ENCODE results near the gene CELSR3.

Gene CELSR3

DNA sequence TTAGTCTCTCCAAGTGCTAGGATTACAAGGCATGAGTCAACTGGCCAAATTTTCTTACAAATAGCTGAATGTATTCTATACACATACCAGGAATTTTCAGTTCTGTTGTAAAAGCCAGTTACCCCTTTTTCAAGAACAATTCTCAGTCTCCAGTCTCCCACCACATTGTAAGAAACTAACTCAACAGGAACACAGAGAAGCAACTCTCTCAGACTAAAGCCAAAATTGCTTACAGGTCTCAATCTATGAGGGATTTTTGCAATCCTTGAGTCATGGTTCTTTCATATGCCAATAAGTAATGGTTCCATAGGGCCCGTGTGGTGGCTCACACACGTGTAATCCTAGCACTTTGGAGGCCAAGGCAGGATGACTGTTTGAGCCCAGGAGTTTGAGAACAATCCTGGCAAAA, 45.8 kb upstream of the CELSR3 start:
- TF ChIP-seq, protein P1, sequence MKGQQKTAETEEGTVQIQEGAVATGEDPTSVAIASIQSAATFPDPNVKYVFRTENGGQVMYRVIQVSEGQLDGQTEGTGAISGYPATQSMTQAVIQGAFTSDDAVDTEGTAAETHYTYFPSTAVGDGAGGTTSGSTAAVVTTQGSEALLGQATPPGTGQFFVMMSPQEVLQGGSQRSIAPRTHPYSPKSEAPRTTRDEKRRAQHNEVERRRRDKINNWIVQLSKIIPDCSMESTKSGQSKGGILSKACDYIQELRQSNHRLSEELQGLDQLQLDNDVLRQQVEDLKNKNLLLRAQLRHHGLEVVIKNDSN (IDR thresholded peaks at IDR 0.05): no peak
- no peak for TF ChIP-seq TEAD4 (IDR thresholded peaks at IDR 0.05)
- TF ChIP-seq RAD21 (IDR thresholded peaks at IDR 0.05; ENCODE audit: low read depth): no peak
- TF ChIP-seq NFIC (IDR thresholded peaks at IDR 0.05): no peak
- no peak for TF ChIP-seq TAF1 (IDR thresholded peaks at IDR 0.05; ENCODE audit: low read depth)
- no peak for TF ChIP-seq ZBTB7A (IDR thresholded peaks at IDR 0.05; ENCODE audit: low read depth)
- TF ChIP-seq CREB1 (IDR thresholded peaks at IDR 0.05; ENCODE audit: low read depth): no peak
- no peak for TF ChIP-seq TCF12 (IDR thresholded peaks at IDR 0.05; ENCODE audit: low read depth)
- no peak for TF ChIP-seq CEBPB (IDR thresholded peaks at IDR 0.05)
- TF ChIP-seq, protein P2, sequence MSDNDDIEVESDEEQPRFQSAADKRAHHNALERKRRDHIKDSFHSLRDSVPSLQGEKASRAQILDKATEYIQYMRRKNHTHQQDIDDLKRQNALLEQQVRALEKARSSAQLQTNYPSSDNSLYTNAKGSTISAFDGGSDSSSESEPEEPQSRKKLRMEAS (IDR thresholded peaks at IDR 0.05): no peak
- no peak for TF ChIP-seq YY1 (IDR thresholded peaks at IDR 0.05; ENCODE audit: low read depth)
- TF ChIP-seq EGR1 (IDR thresholded peaks at IDR 0.05): no peak

DNA sequence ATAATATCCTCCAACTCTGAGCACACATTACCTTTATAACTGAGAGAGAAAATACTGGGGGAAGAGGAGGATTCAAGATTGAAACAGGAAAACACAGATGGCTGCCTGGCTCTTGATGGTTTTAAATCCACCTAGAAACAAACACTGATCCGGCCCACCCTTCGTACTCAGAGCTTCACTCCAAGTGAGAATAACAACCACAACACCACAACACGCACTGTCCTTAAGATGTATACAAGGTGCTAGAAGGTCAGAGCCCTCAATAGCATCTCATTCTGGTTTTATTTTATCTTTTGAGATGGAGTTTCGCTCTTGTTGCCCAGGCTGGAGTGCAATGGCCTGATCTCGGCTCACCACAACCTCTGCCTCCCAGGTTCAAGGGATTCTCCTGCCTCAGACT, 44.5 kb upstream of the CELSR3 start:
- TF ChIP-seq, protein P3, sequence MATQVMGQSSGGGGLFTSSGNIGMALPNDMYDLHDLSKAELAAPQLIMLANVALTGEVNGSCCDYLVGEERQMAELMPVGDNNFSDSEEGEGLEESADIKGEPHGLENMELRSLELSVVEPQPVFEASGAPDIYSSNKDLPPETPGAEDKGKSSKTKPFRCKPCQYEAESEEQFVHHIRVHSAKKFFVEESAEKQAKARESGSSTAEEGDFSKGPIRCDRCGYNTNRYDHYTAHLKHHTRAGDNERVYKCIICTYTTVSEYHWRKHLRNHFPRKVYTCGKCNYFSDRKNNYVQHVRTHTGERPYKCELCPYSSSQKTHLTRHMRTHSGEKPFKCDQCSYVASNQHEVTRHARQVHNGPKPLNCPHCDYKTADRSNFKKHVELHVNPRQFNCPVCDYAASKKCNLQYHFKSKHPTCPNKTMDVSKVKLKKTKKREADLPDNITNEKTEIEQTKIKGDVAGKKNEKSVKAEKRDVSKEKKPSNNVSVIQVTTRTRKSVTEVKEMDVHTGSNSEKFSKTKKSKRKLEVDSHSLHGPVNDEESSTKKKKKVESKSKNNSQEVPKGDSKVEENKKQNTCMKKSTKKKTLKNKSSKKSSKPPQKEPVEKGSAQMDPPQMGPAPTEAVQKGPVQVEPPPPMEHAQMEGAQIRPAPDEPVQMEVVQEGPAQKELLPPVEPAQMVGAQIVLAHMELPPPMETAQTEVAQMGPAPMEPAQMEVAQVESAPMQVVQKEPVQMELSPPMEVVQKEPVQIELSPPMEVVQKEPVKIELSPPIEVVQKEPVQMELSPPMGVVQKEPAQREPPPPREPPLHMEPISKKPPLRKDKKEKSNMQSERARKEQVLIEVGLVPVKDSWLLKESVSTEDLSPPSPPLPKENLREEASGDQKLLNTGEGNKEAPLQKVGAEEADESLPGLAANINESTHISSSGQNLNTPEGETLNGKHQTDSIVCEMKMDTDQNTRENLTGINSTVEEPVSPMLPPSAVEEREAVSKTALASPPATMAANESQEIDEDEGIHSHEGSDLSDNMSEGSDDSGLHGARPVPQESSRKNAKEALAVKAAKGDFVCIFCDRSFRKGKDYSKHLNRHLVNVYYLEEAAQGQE (IDR thresholded peaks at IDR 0.05; ENCODE audit: low read depth): no peak
- TF ChIP-seq, protein P1 (IDR thresholded peaks at IDR 0.05): no peak
- no peak for TF ChIP-seq CREB1 (IDR thresholded peaks at IDR 0.05; ENCODE audit: low read depth)
- no peak for TF ChIP-seq EGR1 (IDR thresholded peaks at IDR 0.05)
- TF ChIP-seq TEAD4 (IDR thresholded peaks at IDR 0.05): no peak
- TF ChIP-seq EP300 (IDR thresholded peaks at IDR 0.05; ENCODE audit: borderline replicate concordance): no peak
- no peak for TF ChIP-seq RAD21 (IDR thresholded peaks at IDR 0.05; ENCODE audit: low read depth)
- TF ChIP-seq YY1 (IDR thresholded peaks at IDR 0.05; ENCODE audit: low read depth): no peak
- no peak for TF ChIP-seq TCF12 (IDR thresholded peaks at IDR 0.05; ENCODE audit: low read depth)

DNA sequence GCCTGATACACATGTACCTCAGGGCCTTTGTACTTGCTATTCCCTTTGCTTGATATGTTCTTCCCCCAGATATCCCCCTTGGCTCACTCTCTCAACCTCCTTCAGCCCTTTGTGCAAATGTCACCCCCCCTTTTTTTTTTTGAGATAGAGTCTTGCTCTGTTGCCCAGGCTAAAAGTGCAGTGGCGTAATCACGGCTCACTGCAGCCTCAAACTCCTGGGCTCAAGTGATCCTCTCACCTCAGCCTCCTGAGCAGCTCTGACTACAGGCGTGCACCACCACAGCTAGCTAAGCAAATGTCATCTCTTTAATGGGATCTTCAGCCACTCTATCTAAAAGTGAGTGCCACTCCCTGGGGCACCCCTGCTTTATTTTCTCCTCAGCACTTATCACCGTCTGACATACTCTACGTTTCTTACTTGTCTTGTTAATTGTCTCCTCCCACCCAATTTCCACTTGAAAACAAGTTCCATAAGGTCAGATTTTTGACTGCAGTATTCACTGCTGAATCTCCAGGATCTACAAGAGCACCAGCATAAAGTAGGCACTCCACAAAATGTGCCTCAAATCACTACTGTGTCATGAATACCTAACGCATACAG, 39.7 kb upstream of the CELSR3 start:
- TF ChIP-seq TCF12 (IDR thresholded peaks at IDR 0.05; ENCODE audit: low read depth) (no peak), RAD21 (IDR thresholded peaks at IDR 0.05; ENCODE audit: low read depth) (no peak), TEAD4 (IDR thresholded peaks at IDR 0.05) (no peak), NFIC (IDR thresholded peaks at IDR 0.05) (no peak), CREB1 (IDR thresholded peaks at IDR 0.05; ENCODE audit: low read depth) (no peak), FOXM1 (IDR thresholded peaks at IDR 0.05; ENCODE audit: borderline replicate concordance, low read depth) (no peak), CEBPB (IDR thresholded peaks at IDR 0.05) (no peak), EP300 (IDR thresholded peaks at IDR 0.05; ENCODE audit: borderline replicate concordance) (no peak), TAF1 (IDR thresholded peaks at IDR 0.05; ENCODE audit: low read depth) (no peak), ZBTB7A (IDR thresholded peaks at IDR 0.05; ENCODE audit: low read depth) (no peak), EGR1 (IDR thresholded peaks at IDR 0.05) (no peak), YY1 (IDR thresholded peaks at IDR 0.05; ENCODE audit: low read depth) (no peak)
- TF ChIP-seq, protein P2 (IDR thresholded peaks at IDR 0.05): no peak
- TF ChIP-seq, protein P1 (IDR thresholded peaks at IDR 0.05): no peak
- TF ChIP-seq, protein P3 (IDR thresholded peaks at IDR 0.05; ENCODE audit: low read depth): no peak

DNA sequence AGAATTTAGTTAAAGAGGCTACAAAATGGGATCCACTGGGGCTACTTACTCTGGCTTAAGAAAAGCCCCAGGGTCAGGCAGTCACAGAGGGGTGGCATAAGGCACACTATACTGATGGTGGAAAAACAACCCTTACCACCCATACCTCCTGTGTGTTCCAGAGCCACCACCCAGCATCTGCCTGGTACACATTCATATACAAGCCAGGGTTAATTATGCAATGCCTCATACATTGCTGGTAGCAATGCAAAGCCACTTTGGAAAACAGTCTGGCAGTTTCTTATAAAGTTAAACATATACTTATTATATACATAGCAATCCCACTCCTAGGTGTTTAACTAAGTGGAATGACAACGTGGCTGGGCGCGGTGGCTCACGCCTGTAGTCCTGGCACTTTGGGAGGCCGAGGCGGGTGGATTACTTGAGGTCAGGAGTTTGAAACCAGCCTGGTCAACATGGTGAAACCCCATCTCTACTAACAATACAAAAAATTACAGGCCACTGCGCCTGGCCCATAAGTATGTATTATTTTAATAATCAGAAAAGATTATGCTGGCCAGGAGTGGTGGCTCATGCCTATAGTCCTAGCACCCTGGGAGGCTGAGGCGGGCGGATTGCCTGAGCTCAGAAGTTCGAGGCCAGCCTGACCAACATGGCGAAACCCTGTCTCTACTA, 38.2 kb upstream of the CELSR3 start:
- TF ChIP-seq, protein P3 (IDR thresholded peaks at IDR 0.05; ENCODE audit: low read depth): no peak
- TF ChIP-seq, protein P2 (IDR thresholded peaks at IDR 0.05): no peak
- TF ChIP-seq NFIC (IDR thresholded peaks at IDR 0.05): no peak
- no peak for TF ChIP-seq EGR1 (IDR thresholded peaks at IDR 0.05)
- no peak for TF ChIP-seq TAF1 (IDR thresholded peaks at IDR 0.05; ENCODE audit: low read depth)
- TF ChIP-seq ZBTB7A (IDR thresholded peaks at IDR 0.05; ENCODE audit: low read depth): no peak
- TF ChIP-seq TEAD4 (IDR thresholded peaks at IDR 0.05): no peak
- TF ChIP-seq RAD21 (IDR thresholded peaks at IDR 0.05; ENCODE audit: low read depth): no peak
- no peak for TF ChIP-seq CEBPB (IDR thresholded peaks at IDR 0.05)
- TF ChIP-seq TCF12 (IDR thresholded peaks at IDR 0.05; ENCODE audit: low read depth): no peak
- TF ChIP-seq, protein P1 (IDR thresholded peaks at IDR 0.05): no peak
